HL-60 (cell line): ENCODE measurements around the gene CR1.

Source experiments
- DNase-seq, 2 experiments: peaks; one replicate each; pipeline ENCODE4 v3.0.0-alpha.2; 2010 to 2020; ENCODE audit warnings: low read depth in 1 of 2, low spot score in 1 of 2
- H3K27ac ChIP-seq: fragments of 250-450 bp; sonication (Bioruptor Pico); replicated peaks from 2 replicates; pipeline ENCODE4 v1.5.1; 2020; ENCODE audit warnings: mild to moderate bottlenecking, moderate library complexity
- H3K27me3 ChIP-seq: fragments of 250-450 bp; sonication (Bioruptor Pico); 2 replicates; pipeline ENCODE4 v1.5.1; 2021; ENCODE audit warnings: mild to moderate bottlenecking, moderate library complexity; ENCODE audit not compliant: insufficient read depth, poor library complexity, severe bottlenecking
- H3K4me3 ChIP-seq: replicated peaks from 2 replicates; pipeline ENCODE4 v1.5.1; 2011; ENCODE audit warnings: mild to moderate bottlenecking, control low read depth, low read length; ENCODE audit not compliant: insufficient read depth
- GABPA ChIP-seq: IDR thresholded peaks from 2 replicates; pipeline ENCODE4 v1.6.1; 2012; ENCODE audit warnings: low read depth
- POLR2AphosphoS5 ChIP-seq: IDR thresholded peaks from 2 replicates; pipeline ENCODE4 v1.6.1; 2012; ENCODE audit warnings: low read depth
- SPI1 ChIP-seq: IDR thresholded peaks from 2 replicates; pipeline ENCODE4 v1.6.1; 2012; ENCODE audit warnings: low read depth, mild to moderate bottlenecking, borderline replicate concordance
- TF ChIP-seq, protein P1 (sequence below): IDR thresholded peaks from 2 replicates; pipeline ENCODE4 v1.6.1; 2012; ENCODE audit warnings: low read depth; ENCODE audit not compliant: insufficient replicate concordance
- TF ChIP-seq, protein P2 (sequence below): IDR thresholded peaks from one replicate; pipeline ENCODE4 v1.5.1; 2011; ENCODE audit warnings: low read length, control low read depth, inconsistent platforms; ENCODE audit not compliant: insufficient read depth

Gene CR1

DNA sequence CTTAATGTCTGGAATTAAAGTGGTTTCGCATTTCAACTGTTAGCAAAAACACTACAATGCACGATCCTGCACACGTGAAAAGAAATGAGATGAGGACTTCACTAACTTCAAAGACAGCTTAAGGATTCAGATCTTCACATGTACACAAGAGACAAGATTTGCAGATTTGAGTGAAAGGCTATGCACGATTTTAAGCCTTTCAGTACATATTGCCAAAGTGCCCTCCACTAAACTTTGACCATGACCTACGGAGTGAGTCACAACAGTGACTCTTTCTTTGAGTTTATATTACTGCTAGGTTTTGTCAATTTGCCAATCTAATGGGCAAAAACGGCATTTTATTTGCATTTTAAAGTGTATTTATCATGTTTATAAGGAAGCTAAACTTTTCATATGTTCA, 107.8 kb downstream of the CR1 start:
- Histone ChIP-seq H3K4me3 (no peak overlapping the region), H3K27me3 (peaks cover 5% of the 10 kb centered on the region), H3K27ac (no peak overlapping the region)
- DNase-seq, result no peak
- no peak for TF ChIP-seq POLR2AphosphoS5
- TF ChIP-seq GABPA, result no peak
- TF ChIP-seq, protein P1, sequence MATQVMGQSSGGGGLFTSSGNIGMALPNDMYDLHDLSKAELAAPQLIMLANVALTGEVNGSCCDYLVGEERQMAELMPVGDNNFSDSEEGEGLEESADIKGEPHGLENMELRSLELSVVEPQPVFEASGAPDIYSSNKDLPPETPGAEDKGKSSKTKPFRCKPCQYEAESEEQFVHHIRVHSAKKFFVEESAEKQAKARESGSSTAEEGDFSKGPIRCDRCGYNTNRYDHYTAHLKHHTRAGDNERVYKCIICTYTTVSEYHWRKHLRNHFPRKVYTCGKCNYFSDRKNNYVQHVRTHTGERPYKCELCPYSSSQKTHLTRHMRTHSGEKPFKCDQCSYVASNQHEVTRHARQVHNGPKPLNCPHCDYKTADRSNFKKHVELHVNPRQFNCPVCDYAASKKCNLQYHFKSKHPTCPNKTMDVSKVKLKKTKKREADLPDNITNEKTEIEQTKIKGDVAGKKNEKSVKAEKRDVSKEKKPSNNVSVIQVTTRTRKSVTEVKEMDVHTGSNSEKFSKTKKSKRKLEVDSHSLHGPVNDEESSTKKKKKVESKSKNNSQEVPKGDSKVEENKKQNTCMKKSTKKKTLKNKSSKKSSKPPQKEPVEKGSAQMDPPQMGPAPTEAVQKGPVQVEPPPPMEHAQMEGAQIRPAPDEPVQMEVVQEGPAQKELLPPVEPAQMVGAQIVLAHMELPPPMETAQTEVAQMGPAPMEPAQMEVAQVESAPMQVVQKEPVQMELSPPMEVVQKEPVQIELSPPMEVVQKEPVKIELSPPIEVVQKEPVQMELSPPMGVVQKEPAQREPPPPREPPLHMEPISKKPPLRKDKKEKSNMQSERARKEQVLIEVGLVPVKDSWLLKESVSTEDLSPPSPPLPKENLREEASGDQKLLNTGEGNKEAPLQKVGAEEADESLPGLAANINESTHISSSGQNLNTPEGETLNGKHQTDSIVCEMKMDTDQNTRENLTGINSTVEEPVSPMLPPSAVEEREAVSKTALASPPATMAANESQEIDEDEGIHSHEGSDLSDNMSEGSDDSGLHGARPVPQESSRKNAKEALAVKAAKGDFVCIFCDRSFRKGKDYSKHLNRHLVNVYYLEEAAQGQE, result no peak
- TF ChIP-seq, protein P2, sequence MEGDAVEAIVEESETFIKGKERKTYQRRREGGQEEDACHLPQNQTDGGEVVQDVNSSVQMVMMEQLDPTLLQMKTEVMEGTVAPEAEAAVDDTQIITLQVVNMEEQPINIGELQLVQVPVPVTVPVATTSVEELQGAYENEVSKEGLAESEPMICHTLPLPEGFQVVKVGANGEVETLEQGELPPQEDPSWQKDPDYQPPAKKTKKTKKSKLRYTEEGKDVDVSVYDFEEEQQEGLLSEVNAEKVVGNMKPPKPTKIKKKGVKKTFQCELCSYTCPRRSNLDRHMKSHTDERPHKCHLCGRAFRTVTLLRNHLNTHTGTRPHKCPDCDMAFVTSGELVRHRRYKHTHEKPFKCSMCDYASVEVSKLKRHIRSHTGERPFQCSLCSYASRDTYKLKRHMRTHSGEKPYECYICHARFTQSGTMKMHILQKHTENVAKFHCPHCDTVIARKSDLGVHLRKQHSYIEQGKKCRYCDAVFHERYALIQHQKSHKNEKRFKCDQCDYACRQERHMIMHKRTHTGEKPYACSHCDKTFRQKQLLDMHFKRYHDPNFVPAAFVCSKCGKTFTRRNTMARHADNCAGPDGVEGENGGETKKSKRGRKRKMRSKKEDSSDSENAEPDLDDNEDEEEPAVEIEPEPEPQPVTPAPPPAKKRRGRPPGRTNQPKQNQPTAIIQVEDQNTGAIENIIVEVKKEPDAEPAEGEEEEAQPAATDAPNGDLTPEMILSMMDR, result no peak
- no peak for TF ChIP-seq SPI1

DNA sequence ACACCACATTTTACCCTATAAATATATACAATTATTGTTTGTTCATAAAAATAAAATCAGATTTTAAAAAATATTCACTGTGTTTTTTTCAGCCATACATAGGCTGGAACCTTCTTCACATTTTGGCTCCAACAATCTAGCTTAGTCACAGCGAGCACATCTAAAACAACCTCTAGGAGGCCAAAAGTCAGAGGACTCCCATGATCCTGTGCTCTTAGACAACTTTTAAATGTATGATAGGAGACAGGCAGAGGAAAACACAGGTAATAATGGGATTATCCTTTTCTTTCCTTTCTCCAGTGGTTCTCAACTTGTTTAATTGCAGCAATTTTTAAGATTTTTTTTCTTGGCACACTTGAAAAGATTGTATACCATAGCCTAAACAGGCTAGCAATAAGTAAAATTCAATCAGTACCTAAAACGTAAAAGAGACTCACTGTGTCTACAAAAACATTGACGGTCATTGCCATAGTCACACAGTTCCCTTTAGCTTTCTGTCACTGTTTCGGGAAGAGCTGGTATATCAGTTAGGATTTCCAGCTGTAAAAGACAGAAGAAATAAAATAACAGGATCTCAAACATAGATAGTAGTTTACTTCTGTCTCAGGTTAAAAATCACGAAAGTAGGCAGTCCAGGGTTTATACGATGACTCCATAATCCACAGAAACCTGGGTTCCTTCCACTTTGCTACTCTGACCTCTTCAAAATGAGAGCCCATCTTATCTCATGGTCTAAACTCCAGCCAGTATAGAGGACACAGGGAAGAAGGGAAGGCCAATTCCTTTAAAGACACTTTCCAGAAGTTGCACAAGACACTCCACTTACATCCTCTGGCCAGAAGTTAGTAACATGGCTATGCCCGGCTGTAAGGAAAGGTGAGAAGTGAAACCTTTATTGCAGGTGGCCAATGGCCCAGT, 109.7 kb downstream of the CR1 start:
- DNase-seq, result no peak
- peaks cover 5% of the 10 kb centered on the region for H3K27me3 ChIP-seq
- H3K27ac ChIP-seq, result no peak overlapping the region
- H3K4me3 ChIP-seq, result no peak overlapping the region
- TF ChIP-seq, protein P2, result no peak
- TF ChIP-seq GABPA, result no peak
- TF ChIP-seq POLR2AphosphoS5, result no peak
- TF ChIP-seq, protein P1, result no peak
- no peak for TF ChIP-seq SPI1

DNA sequence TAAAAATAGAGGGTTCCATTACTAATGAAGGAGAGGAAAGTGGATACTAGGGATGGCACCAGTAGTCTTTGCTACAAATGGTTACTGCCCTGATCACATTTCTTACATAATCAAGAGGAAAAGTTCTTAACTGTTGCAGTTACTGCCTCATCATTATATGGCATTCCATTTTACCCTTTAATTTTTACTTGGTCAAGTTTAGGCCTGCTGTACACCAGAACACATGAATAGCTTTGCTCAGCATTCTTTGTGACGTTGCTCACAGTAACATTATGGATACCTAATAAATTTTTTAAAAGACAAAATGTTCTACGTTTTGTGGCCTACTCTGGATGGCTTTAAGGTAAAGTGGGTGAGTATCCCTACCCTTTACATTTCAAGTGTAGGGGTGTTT, 110.4 kb downstream of the CR1 start:
- Histone ChIP-seq H3K27me3 (peaks cover 2% of the 10 kb centered on the region), H3K4me3 (no peak overlapping the region), H3K27ac (no peak overlapping the region)
- no peak for TF ChIP-seq GABPA
- TF ChIP-seq, protein P2, result no peak
- TF ChIP-seq, protein P1, result no peak
- no peak for TF ChIP-seq SPI1
- TF ChIP-seq POLR2AphosphoS5, result no peak
- DNase-seq, result no peak
